GM23248 (cell line): ENCODE data around the gene HES2.

ENCODE experiments used
- EZH2 ChIP-seq: fragments of 200-600 bp; sonication (generic); IDR thresholded peaks from 2 replicates; pipeline ENCODE4 v1.6.1; 2018; ENCODE audit warnings: antibody characterized with exemption, mild to moderate bottlenecking; ENCODE audit not compliant: insufficient read depth, poor library complexity, severe bottlenecking
- EZH2phosphoT487 ChIP-seq: fragments of 200-600 bp; sonication (generic); IDR thresholded peaks from 2 replicates; pipeline ENCODE4 v1.6.1; 2018; ENCODE audit warnings: antibody characterized with exemption, moderate library complexity, mild to moderate bottlenecking, low read depth; ENCODE audit not compliant: insufficient read depth

- no peak for TF ChIP-seq EZH2phosphoT487
- no peak for TF ChIP-seq EZH2
Observed at GRCh38 chr1:6461538-6462411, 42.1 kb upstream of the HES2 start.
